NT2/D1 (cell line): ENCODE data around the gene DIS3L2.

Experiments
- DNase-seq: peaks from one replicate; pipeline ENCODE4 v3.0.0-alpha.2; 2011; ENCODE audit warnings: low read depth, low spot score
- H3K27me3 ChIP-seq: 2 replicates; pipeline ENCODE4 v1.6.0; 2011; ENCODE audit warnings: mild to moderate bottlenecking; ENCODE audit not compliant: insufficient read length, insufficient read depth
- H3K36me3 ChIP-seq: 2 replicates; pipeline ENCODE4 v1.6.1; 2011; ENCODE audit warnings: mild to moderate bottlenecking, low read length, mixed read lengths; ENCODE audit not compliant: insufficient read depth, insufficient read length
- H3K4me1 ChIP-seq: 2 replicates; pipeline ENCODE4 v1.5.1; 2011; ENCODE audit not compliant: insufficient read depth, insufficient read length
- H3K4me3 ChIP-seq: 2 replicates; pipeline ENCODE4 v1.5.1; 2011; ENCODE audit warnings: low read depth; ENCODE audit not compliant: insufficient read length
- H3K9ac ChIP-seq: 2 replicates; pipeline ENCODE4 v1.6.0; 2011; ENCODE audit warnings: low read depth; ENCODE audit not compliant: insufficient read length
- H3K9me3 ChIP-seq: 2 replicates; pipeline ENCODE4 v1.5.1; 2011; ENCODE audit warnings: mild to moderate bottlenecking, low read length; ENCODE audit not compliant: insufficient read depth
- SUZ12 ChIP-seq: IDR thresholded peaks from 2 replicates; pipeline ENCODE4 v1.6.1; 2011; ENCODE audit not compliant: insufficient read length, insufficient read depth; ENCODE audit errors: extremely low read depth
- YY1 ChIP-seq: IDR thresholded peaks from 2 replicates; pipeline ENCODE4 v1.6.1; 2011; ENCODE audit not compliant: insufficient read length, insufficient read depth
- ZNF274 ChIP-seq: IDR thresholded peaks from 2 replicates; pipeline ENCODE4 v1.6.1; 2011; ENCODE audit warnings: mild to moderate bottlenecking, low read depth, low read length

The DIS3L2 gene

DNA sequence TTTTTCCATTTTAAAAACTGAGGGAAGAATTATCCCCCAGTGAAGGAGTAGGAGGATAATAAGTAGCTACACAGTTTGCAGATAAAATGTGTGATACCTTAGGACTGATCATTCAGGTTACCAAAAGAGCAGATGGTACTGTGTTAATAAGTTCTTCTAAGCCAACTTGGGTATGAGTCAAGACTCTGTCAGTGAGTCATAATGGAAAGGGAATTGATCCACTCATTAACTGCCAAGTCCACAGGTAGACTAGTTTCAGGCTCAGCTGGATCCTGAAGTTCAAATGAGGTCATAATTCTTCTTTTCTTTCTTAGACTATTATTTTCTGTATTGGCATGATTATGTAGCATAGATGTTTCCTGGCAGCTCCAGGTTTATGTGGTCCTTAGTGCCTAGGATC is 274.7 kb downstream of the DIS3L2 start:
- DNase-seq, result no peak
- H3K27me3 ChIP-seq, result no peaks in the 10 kb centered on the region
- no peak overlapping the region for H3K9ac ChIP-seq
- TF ChIP-seq SUZ12 (no peak), YY1 (no peak), ZNF274 (no peak)
- H3K36me3 ChIP-seq, result peaks cover 16% of the 10 kb centered on the region
- H3K9me3 ChIP-seq, result no peaks in the 10 kb centered on the region
- H3K4me3 ChIP-seq, result no peak overlapping the region
- H3K4me1 ChIP-seq, result peaks cover 7% of the 10 kb centered on the region

DNA sequence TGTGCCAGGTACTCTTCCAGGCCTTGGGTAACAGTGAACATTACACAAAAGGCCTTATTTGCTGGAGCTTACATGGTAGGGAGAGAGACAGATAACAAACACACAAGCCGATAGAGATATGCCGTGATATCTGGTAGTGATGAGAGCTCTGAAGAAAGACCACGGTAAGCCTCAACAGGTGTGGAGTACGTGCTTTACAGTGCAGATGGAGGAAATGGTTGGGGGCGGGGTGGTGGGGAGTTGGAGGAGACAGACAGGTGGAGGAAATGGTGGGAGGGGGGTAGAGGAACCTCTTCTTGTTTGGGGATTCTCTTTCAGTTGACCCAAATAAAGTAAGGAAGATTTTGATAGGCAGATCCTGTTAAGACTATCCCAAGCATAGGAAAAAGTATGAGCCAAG is 276.0 kb downstream of the DIS3L2 start:
- TF ChIP-seq ZNF274 (no peak), SUZ12 (no peak)
- no peak overlapping the region for H3K9ac ChIP-seq
- DNase-seq, result no peak
- H3K9me3 ChIP-seq, result no peaks in the 10 kb centered on the region
- H3K4me3 ChIP-seq, result no peak overlapping the region
- no peaks in the 10 kb centered on the region for H3K4me1 ChIP-seq
- peaks cover 16% of the 10 kb centered on the region for H3K36me3 ChIP-seq
- H3K27me3 ChIP-seq, result no peaks in the 10 kb centered on the region

DNA sequence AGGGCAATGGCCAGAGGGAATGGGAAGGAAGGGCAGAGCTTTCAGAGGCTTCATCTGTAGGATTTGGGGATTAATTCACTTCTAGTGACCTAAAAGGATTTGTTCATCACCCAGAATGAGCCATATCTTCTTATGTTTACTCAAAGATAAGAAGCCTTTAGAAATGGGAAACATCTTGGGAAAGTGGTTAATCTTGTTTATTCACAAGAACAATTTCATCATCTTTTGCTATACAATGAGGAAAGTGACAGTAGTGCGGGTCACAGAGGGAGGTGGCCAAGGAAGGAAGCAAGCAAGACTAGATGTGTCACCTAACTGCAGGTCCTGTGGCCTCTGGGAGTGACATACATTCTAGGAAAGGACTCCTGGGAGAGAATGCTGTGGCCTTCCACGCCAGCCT is 276.6 kb downstream of the DIS3L2 start:
- DNase-seq, result no peak
- Histone ChIP-seq H3K4me3 (no peak overlapping the region), H3K9ac (no peak overlapping the region), H3K4me1 (no peaks in the 10 kb centered on the region), H3K36me3 (peaks cover 16% of the 10 kb centered on the region), H3K9me3 (no peaks in the 10 kb centered on the region), H3K27me3 (no peaks in the 10 kb centered on the region)
- TF ChIP-seq ZNF274, result no peak
- TF ChIP-seq YY1, result no peak
- TF ChIP-seq SUZ12, result no peak

DNA sequence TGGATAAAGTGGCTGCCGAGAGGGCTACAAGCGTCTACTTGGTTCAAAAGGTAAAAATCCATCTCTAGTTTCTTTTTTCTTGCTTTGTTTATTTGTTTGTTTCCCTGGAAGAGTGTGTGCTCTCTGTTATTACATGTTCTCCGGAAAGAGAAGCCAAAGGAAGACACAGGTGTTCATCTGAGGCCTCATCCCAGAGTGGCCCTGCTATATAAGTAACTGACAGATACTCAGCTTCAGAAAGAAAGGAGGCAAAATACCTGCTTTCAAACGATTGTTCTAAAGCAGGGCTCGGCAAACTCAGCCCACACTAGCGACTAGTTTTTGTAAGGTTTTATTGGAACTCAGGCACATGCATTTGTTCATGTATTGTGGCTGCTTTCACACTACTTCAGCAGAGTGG is 277.1 kb downstream of the DIS3L2 start:
- no peaks in the 10 kb centered on the region for H3K27me3 ChIP-seq
- H3K36me3 ChIP-seq, result peaks cover 16% of the 10 kb centered on the region
- no peak overlapping the region for H3K4me3 ChIP-seq
- DNase-seq, result no peak
- H3K4me1 ChIP-seq, result no peaks in the 10 kb centered on the region
- no peak overlapping the region for H3K9ac ChIP-seq
- H3K9me3 ChIP-seq, result no peaks in the 10 kb centered on the region
- TF ChIP-seq YY1 (no peak), SUZ12 (no peak), ZNF274 (no peak)

DNA sequence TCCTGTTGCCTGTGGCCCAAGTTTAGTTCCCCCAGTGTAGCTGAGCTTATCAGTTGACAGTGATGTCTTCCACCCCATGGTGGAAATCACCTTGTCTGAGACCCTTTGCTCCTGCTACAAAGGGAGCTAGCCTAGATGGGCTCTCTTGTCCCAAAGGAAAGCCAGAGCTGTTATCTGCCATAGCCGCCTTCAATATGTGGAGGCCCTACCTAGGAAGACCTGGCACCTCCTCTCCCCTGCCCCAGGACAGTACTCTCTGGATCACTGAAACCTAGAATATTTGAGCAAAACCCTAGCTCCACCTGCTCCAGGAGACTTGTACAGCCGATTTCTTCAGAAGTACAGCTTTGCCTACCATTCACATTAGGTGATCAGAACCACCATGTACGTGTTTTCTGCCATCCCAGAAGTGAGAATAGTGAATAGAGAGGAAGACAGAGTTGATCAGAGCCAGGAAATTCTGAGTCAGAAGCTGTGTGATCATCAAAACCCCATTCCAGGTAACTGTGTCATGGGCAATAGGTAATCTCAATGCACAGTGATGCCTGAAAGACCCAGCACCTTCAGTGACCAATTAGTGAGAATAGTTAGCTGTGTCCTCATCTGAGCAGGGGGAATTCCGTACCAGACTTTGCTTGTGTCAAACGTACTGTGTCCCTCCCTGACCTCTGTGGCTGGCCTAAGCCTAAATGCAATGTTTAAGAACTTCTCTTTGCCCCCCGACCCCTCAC is 278.6 kb downstream of the DIS3L2 start:
- TF ChIP-seq YY1 (no peak), ZNF274 (no peak), SUZ12 (no peak)
- H3K9me3 ChIP-seq, result no peaks in the 10 kb centered on the region
- no peak overlapping the region for H3K9ac ChIP-seq
- no peaks in the 10 kb centered on the region for H3K27me3 ChIP-seq
- peaks cover 16% of the 10 kb centered on the region for H3K36me3 ChIP-seq
- no peak for DNase-seq
- H3K4me1 ChIP-seq, result no peaks in the 10 kb centered on the region
- H3K4me3 ChIP-seq, result no peak overlapping the region

DNA sequence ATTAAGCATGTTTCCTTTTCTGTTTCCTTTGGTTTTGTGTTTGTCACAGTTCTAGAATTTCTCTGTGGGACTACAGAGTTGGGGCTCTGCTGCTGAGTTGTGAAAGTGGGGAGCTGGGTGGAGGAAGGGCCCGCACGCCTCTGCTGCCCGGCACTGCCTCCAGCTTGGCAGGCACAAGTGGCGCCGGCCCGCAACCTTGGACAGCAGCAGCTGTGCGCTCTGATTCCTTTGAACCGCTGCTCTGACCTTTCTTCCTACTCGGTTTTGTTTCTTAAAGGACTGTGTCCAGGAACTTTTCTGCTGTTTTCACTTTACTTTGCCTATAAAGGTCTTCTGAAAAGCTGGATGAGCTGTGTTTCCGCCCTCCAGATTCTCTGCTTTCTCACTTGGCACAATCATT is 279.4 kb downstream of the DIS3L2 start:
- Histone ChIP-seq H3K4me3 (no peak overlapping the region), H3K9ac (no peak overlapping the region), H3K9me3 (no peaks in the 10 kb centered on the region), H3K36me3 (peaks cover 16% of the 10 kb centered on the region), H3K27me3 (no peaks in the 10 kb centered on the region), H3K4me1 (no peaks in the 10 kb centered on the region)
- TF ChIP-seq SUZ12, result no peak
- no peak for TF ChIP-seq ZNF274
- TF ChIP-seq YY1, result no peak
- no peak for DNase-seq

DNA sequence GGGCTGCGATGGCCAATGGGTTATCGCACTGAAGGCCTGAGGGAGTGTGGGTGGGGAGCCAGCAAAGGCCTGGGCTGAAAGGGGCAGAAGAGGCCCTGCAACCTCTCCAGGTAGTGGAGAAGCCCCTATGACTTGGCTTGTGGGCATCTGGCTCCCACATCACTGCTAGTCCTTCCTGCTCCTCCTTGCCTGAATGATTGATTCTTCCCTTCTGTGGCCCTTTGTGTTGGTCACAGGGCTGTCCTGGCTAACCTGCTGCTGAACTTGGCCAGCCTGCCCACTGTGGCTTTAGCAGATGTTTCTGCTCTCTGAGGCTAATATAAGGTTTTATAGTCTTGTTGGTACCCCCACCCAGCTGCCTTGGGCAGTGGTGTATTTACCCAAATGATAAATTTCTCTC is 280.8 kb downstream of the DIS3L2 start:
- no peak for DNase-seq
- no peak for TF ChIP-seq YY1
- no peak for TF ChIP-seq ZNF274
- no peak for TF ChIP-seq SUZ12
- Histone ChIP-seq H3K9me3 (no peaks in the 10 kb centered on the region), H3K9ac (no peak overlapping the region), H3K36me3 (peaks cover 18% of the 10 kb centered on the region), H3K4me1 (no peaks in the 10 kb centered on the region), H3K4me3 (no peak overlapping the region), H3K27me3 (no peaks in the 10 kb centered on the region)

DNA sequence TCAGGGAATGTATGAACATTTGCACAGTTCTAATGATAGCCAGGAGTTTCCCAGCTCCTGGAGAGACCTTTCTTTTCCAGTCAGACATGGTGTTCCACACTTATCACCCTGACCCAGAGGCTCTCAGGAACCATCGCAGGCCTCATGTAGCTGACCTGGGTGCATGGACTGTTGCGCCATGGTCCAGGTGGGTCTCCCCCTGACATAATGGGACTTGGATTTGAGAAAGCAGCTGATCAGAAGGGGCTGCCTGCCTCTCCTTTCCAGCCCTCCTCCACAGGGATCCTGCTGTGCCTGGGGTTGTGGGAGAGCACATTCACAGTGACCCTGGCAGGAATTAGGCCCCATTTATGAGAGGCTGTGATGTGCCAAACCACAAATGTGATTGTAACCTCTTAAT is 283.6 kb downstream of the DIS3L2 start:
- H3K9ac ChIP-seq, result no peak overlapping the region
- H3K4me3 ChIP-seq, result no peak overlapping the region
- no peaks in the 10 kb centered on the region for H3K27me3 ChIP-seq
- no peaks in the 10 kb centered on the region for H3K9me3 ChIP-seq
- no peak for DNase-seq
- no peaks in the 10 kb centered on the region for H3K4me1 ChIP-seq
- peaks cover 12% of the 10 kb centered on the region for H3K36me3 ChIP-seq
- TF ChIP-seq YY1 (no peak), ZNF274 (no peak), SUZ12 (no peak)
